Keratinocyte (primary cell): ENCODE measurements around the gene BICD1. TPM values are rescaled to one million over a fixed set of nuclear protein-coding genes. Genes with fewer than 3 reads are reported as not detected.
"Not testable (repeated sequence)": the region's sequence is repeated elsewhere in the genome, so short reads cannot be mapped to it uniquely, and the experiment has no call there.

ENCODE experiments used
- DNase-seq: peaks from one replicate; pipeline ENCODE4 v3.0.0-alpha.2; 2011; ENCODE audit warnings: low read depth, missing footprints, low spot score
- FAIRE-seq: peaks from 2 replicates; lab custom pipeline; 2011; peaks lifted over from hg19 to GRCh38; lab: Jason Lieb, UNC
- H2AFZ ChIP-seq: 2 replicates; pipeline ENCODE4 v1.6.0; 2012; ENCODE audit warnings: low read length, control low read depth, inconsistent platforms; ENCODE audit not compliant: control insufficient read depth
- H3K27ac ChIP-seq: 2 replicates; pipeline ENCODE4 v1.5.1; 2011; ENCODE audit warnings: low read length; ENCODE audit not compliant: control insufficient read depth, insufficient read depth
- H3K27me3 ChIP-seq: 3 replicates; pipeline ENCODE4 v1.6.0; 2011; ENCODE audit warnings: low read length; ENCODE audit not compliant: control insufficient read depth, insufficient read depth; ENCODE audit errors: extremely low read depth
- H3K36me3 ChIP-seq, 2 experiments: 2 replicates in 1 of 2; 3 replicates in 1 of 2; pipeline ENCODE4 v1.5.1; 2011; ENCODE audit warnings: low read length in 2 of 2, mild to moderate bottlenecking in 1 of 2; ENCODE audit not compliant: control insufficient read depth in 2 of 2, insufficient read depth in 2 of 2; ENCODE audit errors: extremely low read depth in 1 of 2
- H3K4me1 ChIP-seq: 3 replicates; pipeline ENCODE4 v1.5.1; 2011; ENCODE audit warnings: low read length; ENCODE audit not compliant: control insufficient read depth, insufficient read depth; ENCODE audit errors: extremely low read depth
- H3K4me2 ChIP-seq: 3 replicates; pipeline ENCODE4 v1.6.0; 2011; ENCODE audit warnings: low read depth, low read length; ENCODE audit not compliant: control insufficient read depth, insufficient read depth; ENCODE audit errors: extremely low read depth
- H3K4me3 ChIP-seq, 3 experiments: fragments of 200-600 bp in 1 of 3; sonication (generic) in 1 of 3; 2 replicates in 2 of 3; 3 replicates in 1 of 3; pipeline ENCODE4 v1.5.1; 2011 to 2016; ENCODE audit warnings: low read length in 3 of 3, mild to moderate bottlenecking in 3 of 3, control low read depth in 2 of 3, inconsistent platforms in 1 of 3, low read depth in 1 of 3, mixed read lengths in 1 of 3, mixed run types in 1 of 3, moderate library complexity in 1 of 3; ENCODE audit not compliant: control insufficient read depth in 2 of 3, insufficient read depth in 2 of 3; ENCODE audit errors: extremely low read depth in 1 of 3
- H3K79me2 ChIP-seq: 2 replicates; pipeline ENCODE4 v1.6.0; 2012; ENCODE audit warnings: low read length; ENCODE audit not compliant: control insufficient read depth, insufficient read depth
- H3K9ac ChIP-seq: 3 replicates; pipeline ENCODE4 v1.6.0; 2011; ENCODE audit warnings: low read length; ENCODE audit not compliant: control insufficient read depth, insufficient read depth; ENCODE audit errors: extremely low read depth
- H3K9me1 ChIP-seq: 3 replicates; pipeline ENCODE4 v1.6.0; 2011; ENCODE audit warnings: low read length; ENCODE audit not compliant: control insufficient read depth, insufficient read depth; ENCODE audit errors: extremely low read depth
- H3K9me3 ChIP-seq: 2 replicates; pipeline ENCODE4 v1.5.1; 2012; ENCODE audit warnings: low read depth, low read length; ENCODE audit not compliant: control insufficient read depth
- H4K20me1 ChIP-seq: 3 replicates; pipeline ENCODE4 v1.6.0; 2011; ENCODE audit warnings: low read length; ENCODE audit not compliant: control insufficient read depth, insufficient read depth; ENCODE audit errors: extremely low read depth
- EZH2 ChIP-seq: IDR thresholded peaks from one replicate; pipeline ENCODE4 v1.6.1; 2012; ENCODE audit warnings: inconsistent platforms, mild to moderate bottlenecking, low read length, moderate library complexity
- dilution Hi-C: fragments of 300-500 bp; cut with MboI; formaldehyde crosslinking; loops from one replicate; pipeline ENCODE4 v1.7.0; 2020; ENCODE audit warnings: low sequenced_read_pairs; ENCODE audit not compliant: extremely low pct_ligation_motif_present
- polyA plus RNA-seq, 5 experiments: library from polyadenylated mRNA; depleted of rRNA in 3 of 5; stranded (reverse) in 3 of 5; stranded (forward) in 1 of 5; unstranded in 1 of 5; fragments of >200 nt; gene quantifications; 1 replicate in 1 of 5; 2 replicates in 3 of 5; 3 replicates in 1 of 5; pipeline versions ENCODE4 v1.2.1 to v1.2.3, GENCODE V29; 2011 to 2012; ENCODE audit warnings: missing spikeins in 2 of 5, low read depth in 1 of 5, low replicate concordance in 1 of 5
- TF ChIP-seq, protein P1 (sequence below), 3 experiments: IDR thresholded peaks in 1 of 3; conservative IDR thresholded peaks in 1 of 3; optimal IDR thresholded peaks in 1 of 3; 2 replicates in 2 of 3; 3 replicates in 1 of 3; pipeline versions ENCODE3 to v1.5.1; 2011; ENCODE audit warnings: low read length in 3 of 3, mild to moderate bottlenecking in 3 of 3, moderate library complexity in 2 of 3, control low read depth in 1 of 3, inconsistent platforms in 1 of 3; ENCODE audit not compliant: insufficient read depth in 2 of 3; ENCODE audit errors: extremely low read depth in 1 of 3

Gene BICD1
- polyA plus RNA-seq, 1 donor (not counting 4 experiments of a cell fraction or from before 2014, with no cell fraction given): 10.2 TPM

GRCh38 chr12:32091696-32092095 lies 15.0 kb upstream of the BICD1 start:
- dilution Hi-C loops: no loop called here
- Histone ChIP-seq H3K27me3 (no peaks in the 10 kb centered on the region), H3K9me1 (no peaks in the 10 kb centered on the region), H3K79me2 (no peaks in the 10 kb centered on the region), H3K36me3 (no peaks in the 10 kb centered on the region), H4K20me1 (no peaks in the 10 kb centered on the region), H3K9ac (no peak overlapping the region), H2AFZ (no peak overlapping the region), H3K27ac (no peak overlapping the region), H3K9me3 (no peaks in the 10 kb centered on the region), H3K4me2 (no peak overlapping the region), H3K4me1 (no peaks in the 10 kb centered on the region), H3K4me3 (no peak overlapping the region)
- no peak for DNase-seq
- no peak for TF ChIP-seq EZH2
- TF ChIP-seq, protein P1, sequence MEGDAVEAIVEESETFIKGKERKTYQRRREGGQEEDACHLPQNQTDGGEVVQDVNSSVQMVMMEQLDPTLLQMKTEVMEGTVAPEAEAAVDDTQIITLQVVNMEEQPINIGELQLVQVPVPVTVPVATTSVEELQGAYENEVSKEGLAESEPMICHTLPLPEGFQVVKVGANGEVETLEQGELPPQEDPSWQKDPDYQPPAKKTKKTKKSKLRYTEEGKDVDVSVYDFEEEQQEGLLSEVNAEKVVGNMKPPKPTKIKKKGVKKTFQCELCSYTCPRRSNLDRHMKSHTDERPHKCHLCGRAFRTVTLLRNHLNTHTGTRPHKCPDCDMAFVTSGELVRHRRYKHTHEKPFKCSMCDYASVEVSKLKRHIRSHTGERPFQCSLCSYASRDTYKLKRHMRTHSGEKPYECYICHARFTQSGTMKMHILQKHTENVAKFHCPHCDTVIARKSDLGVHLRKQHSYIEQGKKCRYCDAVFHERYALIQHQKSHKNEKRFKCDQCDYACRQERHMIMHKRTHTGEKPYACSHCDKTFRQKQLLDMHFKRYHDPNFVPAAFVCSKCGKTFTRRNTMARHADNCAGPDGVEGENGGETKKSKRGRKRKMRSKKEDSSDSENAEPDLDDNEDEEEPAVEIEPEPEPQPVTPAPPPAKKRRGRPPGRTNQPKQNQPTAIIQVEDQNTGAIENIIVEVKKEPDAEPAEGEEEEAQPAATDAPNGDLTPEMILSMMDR (optimal IDR thresholded peaks at IDR 0.05 in 1 of 3, IDR thresholded peaks at IDR 0.05 in 1 of 3, conservative IDR thresholded peaks at IDR 0.05 in 1 of 3; ENCODE audit: extremely low read depth in 1 of 3, insufficient read depth in 2 of 3, low read length in 3 of 3): no peak
- FAIRE-seq: no peak

DNA sequence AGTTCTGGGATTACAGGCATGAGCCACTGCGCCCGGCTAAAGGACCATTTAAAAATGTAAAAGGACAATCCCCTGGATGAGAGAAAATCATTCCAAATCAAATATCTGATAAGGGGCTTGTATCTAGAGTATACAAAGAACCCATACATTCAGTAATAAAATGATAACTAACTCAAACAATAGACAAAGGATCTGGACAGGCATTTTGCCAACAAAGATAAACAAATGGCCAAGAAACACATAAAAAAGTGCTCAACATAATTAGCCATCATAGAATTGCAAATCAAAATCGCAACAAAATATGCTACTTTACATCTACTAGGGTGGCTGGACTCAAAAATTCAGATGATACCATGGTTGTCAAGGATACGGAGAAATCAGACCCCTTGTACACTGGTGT lies 8.5 kb upstream of the BICD1 start:
- dilution Hi-C loops: no loop called here
- DNase-seq: no peak
- Histone ChIP-seq H3K4me2 (no peak overlapping the region), H3K27me3 (no peaks in the 10 kb centered on the region), H3K9me3 (no peaks in the 10 kb centered on the region), H3K9me1 (no peaks in the 10 kb centered on the region), H3K27ac (no peak overlapping the region), H3K4me1 (no peaks in the 10 kb centered on the region), H3K36me3 (no peaks in the 10 kb centered on the region), H3K4me3 (no peak overlapping the region), H4K20me1 (no peaks in the 10 kb centered on the region), H3K79me2 (no peaks in the 10 kb centered on the region), H3K9ac (no peak overlapping the region), H2AFZ (no peak overlapping the region)
- no peak for TF ChIP-seq EZH2
- TF ChIP-seq, protein P1 (optimal IDR thresholded peaks at IDR 0.05 in 1 of 3, IDR thresholded peaks at IDR 0.05 in 1 of 3, conservative IDR thresholded peaks at IDR 0.05 in 1 of 3; ENCODE audit: extremely low read depth in 1 of 3, insufficient read depth in 2 of 3, low read length in 3 of 3): no peak
- FAIRE-seq: no peak

DNA sequence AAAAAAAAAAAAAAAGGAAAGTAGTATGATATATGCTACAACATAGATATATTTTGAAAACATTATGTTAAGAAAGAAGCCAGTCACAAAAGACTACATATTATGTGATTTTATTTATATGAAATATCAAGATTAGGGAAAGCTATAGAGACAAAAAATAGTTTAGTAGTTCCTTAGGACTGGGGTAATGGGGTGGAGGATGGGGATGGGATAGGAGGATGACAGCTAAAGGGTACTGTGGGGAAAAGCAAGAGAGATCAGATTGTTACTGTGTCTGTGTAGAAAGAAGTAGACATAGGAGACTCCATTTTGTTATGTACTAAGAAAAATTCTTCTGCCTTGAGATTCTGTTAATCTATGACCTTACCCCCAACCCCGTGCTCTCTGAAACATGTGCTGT lies 7.4 kb upstream of the BICD1 start:
- H3K9me1 ChIP-seq, H3K27me3 ChIP-seq, H3K4me3 ChIP-seq, H3K4me2 ChIP-seq, H3K36me3 ChIP-seq, H4K20me1 ChIP-seq, H3K79me2 ChIP-seq, H3K27ac ChIP-seq, H3K4me1 ChIP-seq, H3K9ac ChIP-seq, H3K9me3 ChIP-seq, DNase-seq, FAIRE-seq, H2AFZ ChIP-seq, dilution Hi-C loops: not testable (repeated sequence)
